Spleen (tissue), 7 donors: Measurements from ENCODE around the gene IGLL5.

Experiments used
- POLR2AphosphoS5 ChIP-seq, 3 donors: sonication (generic); formaldehyde crosslinking; IDR thresholded peaks; one replicate each; pipeline ENCODE4 v1.5.1; 2017; ENCODE audit warnings: antibody characterized with exemption in 3 of 3
- TF ChIP-seq, protein P1 (sequence below), 11 experiments: fragments of 200-600 bp in 7 of 11; fragments of 450-650 bp in 4 of 11; sonication (generic) in 4 of 11; IDR thresholded peaks in 8 of 11; conservative IDR thresholded peaks in 3 of 11; 1 replicate in 7 of 11; 2 replicates in 4 of 11; pipeline versions ENCODE4 v1.4.0 to v1.8.0; 2016 to 2021; ENCODE audit warnings: antibody characterized with exemption in 11 of 11, inconsistent platforms in 4 of 11, mild to moderate bottlenecking in 1 of 11
- donor health status: DM: no; HTN: no; CAD: no; lungs with moderate emphysema.
- donor health status: DM: no; HTN: no; CAD: no.
- donor health status: DM: no; HTN: no; CAD: no.

DNA sequence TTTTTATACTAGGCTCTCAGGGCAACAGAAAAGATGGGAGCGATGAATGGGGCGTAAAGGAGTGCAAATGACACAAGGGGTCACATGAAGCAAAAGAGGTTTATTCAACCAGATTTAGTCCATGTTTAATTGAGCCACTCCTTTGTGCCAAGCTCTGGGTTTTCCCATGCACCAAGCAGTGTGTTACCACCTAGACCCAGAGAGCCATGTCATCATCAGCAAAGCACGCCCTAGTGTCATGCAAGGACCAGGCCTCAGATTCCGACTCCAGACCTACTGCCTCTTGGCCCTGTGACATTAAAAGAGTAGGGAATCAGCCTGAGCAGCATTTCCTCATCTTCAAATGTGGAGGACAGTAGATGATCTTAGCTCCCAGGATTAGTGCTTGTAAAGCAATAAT lies 1.1 kb upstream of the IGLL5 start:
- TF ChIP-seq, protein P1, sequence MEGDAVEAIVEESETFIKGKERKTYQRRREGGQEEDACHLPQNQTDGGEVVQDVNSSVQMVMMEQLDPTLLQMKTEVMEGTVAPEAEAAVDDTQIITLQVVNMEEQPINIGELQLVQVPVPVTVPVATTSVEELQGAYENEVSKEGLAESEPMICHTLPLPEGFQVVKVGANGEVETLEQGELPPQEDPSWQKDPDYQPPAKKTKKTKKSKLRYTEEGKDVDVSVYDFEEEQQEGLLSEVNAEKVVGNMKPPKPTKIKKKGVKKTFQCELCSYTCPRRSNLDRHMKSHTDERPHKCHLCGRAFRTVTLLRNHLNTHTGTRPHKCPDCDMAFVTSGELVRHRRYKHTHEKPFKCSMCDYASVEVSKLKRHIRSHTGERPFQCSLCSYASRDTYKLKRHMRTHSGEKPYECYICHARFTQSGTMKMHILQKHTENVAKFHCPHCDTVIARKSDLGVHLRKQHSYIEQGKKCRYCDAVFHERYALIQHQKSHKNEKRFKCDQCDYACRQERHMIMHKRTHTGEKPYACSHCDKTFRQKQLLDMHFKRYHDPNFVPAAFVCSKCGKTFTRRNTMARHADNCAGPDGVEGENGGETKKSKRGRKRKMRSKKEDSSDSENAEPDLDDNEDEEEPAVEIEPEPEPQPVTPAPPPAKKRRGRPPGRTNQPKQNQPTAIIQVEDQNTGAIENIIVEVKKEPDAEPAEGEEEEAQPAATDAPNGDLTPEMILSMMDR (IDR thresholded peaks at IDR 0.05 in 8 of 11, conservative IDR thresholded peaks at IDR 0.05 in 3 of 11): no peak
- TF ChIP-seq POLR2AphosphoS5 (IDR thresholded peaks at IDR 0.05): no peak
